Measurements from ENCODE around the gene WNT2.

The WNT2 gene

GRCh38 chr7:117251687-117252086, 71.2 kb downstream of the WNT2 start:
- Histone ChIP-seq H4K20me1 (ENCODE audit: insufficient read depth) (no peaks in the 10 kb centered on the region), H3K27me3 (ENCODE audit: insufficient read depth, low read depth) (no peaks in the 10 kb centered on the region), H3K27ac (no peak overlapping the region), H3K36me3 (ENCODE audit: insufficient read depth) (no peaks in the 10 kb centered on the region), H2AFZ (ENCODE audit: low read depth) (no peak overlapping the region), H3K4me2 (no peak overlapping the region), H3K4me1 (ENCODE audit: low read depth, poor library complexity, severe bottlenecking) (no peaks in the 10 kb centered on the region), H3K9ac (no peak overlapping the region), H3K4me3 (IDR thresholded peaks at IDR 0.05; ENCODE audit: insufficient read depth, low read depth, low read length) (no peak overlapping the region), H3K79me2 (ENCODE audit: insufficient read depth, low read depth) (no peaks in the 10 kb centered on the region)
- no peak for TF ChIP-seq CTCF (conservative IDR thresholded peaks at IDR 0.05; ENCODE audit: low read depth, low read length)

- Histone ChIP-seq H3K9ac (no peak overlapping the region), H3K27me3 (ENCODE audit: insufficient read depth, low read depth) (no peaks in the 10 kb centered on the region), H3K4me3 (IDR thresholded peaks at IDR 0.05; ENCODE audit: insufficient read depth, low read depth, low read length) (no peak overlapping the region), H3K36me3 (ENCODE audit: insufficient read depth) (no peaks in the 10 kb centered on the region), H3K27ac (no peak overlapping the region), H2AFZ (ENCODE audit: low read depth) (no peak overlapping the region), H3K4me1 (ENCODE audit: low read depth, poor library complexity, severe bottlenecking) (no peaks in the 10 kb centered on the region), H4K20me1 (ENCODE audit: insufficient read depth) (no peaks in the 10 kb centered on the region), H3K79me2 (ENCODE audit: insufficient read depth, low read depth) (no peaks in the 10 kb centered on the region), H3K4me2 (no peak overlapping the region)
- TF ChIP-seq CTCF (conservative IDR thresholded peaks at IDR 0.05; ENCODE audit: low read depth, low read length): no peak
Measured at GRCh38 chr7:117250801-117251200, 72.1 kb downstream of the WNT2 start.

DNA sequence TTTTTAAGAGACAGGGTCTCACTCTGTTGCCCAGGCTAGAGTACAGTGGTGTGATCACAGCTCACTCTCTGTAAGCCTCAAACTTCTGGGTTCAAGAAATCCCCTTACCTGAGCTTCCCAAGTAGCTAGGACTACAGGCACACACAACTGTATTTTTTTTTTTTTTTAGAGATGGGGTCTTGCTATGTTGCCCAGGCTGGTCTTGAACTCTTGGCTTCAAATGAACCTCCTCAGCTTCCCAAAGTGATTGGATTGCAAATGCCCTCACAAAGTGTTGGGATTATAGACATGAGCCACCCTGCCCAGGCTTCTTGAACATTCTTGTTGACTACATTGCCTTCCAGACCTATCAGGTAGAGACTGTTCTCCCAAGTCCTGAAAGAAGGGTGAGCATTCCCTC, 72.6 kb downstream of the WNT2 start:
- H2AFZ ChIP-seq (ENCODE audit: low read depth): no peak overlapping the region
- H4K20me1 ChIP-seq (ENCODE audit: insufficient read depth): no peaks in the 10 kb centered on the region
- no peak overlapping the region for H3K4me2 ChIP-seq
- no peaks in the 10 kb centered on the region for H3K79me2 ChIP-seq (ENCODE audit: insufficient read depth, low read depth)
- H3K4me3 ChIP-seq (IDR thresholded peaks at IDR 0.05; ENCODE audit: insufficient read depth, low read depth, low read length): no peak overlapping the region
- H3K27me3 ChIP-seq (ENCODE audit: insufficient read depth, low read depth): no peaks in the 10 kb centered on the region
- H3K36me3 ChIP-seq (ENCODE audit: insufficient read depth): no peaks in the 10 kb centered on the region
- no peak overlapping the region for H3K9ac ChIP-seq
- no peak overlapping the region for H3K27ac ChIP-seq
- no peaks in the 10 kb centered on the region for H3K4me1 ChIP-seq (ENCODE audit: low read depth, poor library complexity, severe bottlenecking)
- no peak for TF ChIP-seq CTCF (conservative IDR thresholded peaks at IDR 0.05; ENCODE audit: low read depth, low read length)

DNA sequence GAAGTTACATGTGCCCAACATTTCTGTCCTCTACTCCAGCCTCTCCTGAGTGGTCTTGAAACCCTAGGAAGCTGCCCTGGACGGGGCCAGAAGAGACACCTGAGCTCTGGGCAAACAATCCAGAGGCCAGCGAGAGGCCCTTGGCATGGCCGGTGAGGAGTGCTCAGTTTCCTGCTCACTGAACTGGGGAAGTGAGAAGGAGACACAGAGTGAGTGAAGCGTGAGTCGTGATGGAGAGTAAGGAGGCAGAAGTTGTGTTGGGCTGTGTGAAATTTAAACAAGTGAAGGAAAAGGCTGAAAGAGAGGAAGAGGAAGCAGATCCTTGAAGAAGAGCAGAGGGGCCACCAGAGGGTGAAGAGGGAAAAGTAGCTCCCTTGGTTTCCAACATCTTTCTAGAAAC, 73.2 kb downstream of the WNT2 start:
- Histone ChIP-seq H3K27ac (no peak overlapping the region), H3K27me3 (ENCODE audit: insufficient read depth, low read depth) (no peaks in the 10 kb centered on the region), H3K4me1 (ENCODE audit: low read depth, poor library complexity, severe bottlenecking) (no peaks in the 10 kb centered on the region), H3K4me2 (no peak overlapping the region), H3K79me2 (ENCODE audit: insufficient read depth, low read depth) (no peaks in the 10 kb centered on the region), H3K36me3 (ENCODE audit: insufficient read depth) (no peaks in the 10 kb centered on the region), H2AFZ (ENCODE audit: low read depth) (no peak overlapping the region), H3K4me3 (IDR thresholded peaks at IDR 0.05; ENCODE audit: insufficient read depth, low read depth, low read length) (no peak overlapping the region), H3K9ac (no peak overlapping the region), H4K20me1 (ENCODE audit: insufficient read depth) (no peaks in the 10 kb centered on the region)
- TF ChIP-seq CTCF (conservative IDR thresholded peaks at IDR 0.05; ENCODE audit: low read depth, low read length): no peak

GRCh38 chr7:117248829-117249228, 74.0 kb downstream of the WNT2 start:
- H3K4me3 ChIP-seq (IDR thresholded peaks at IDR 0.05; ENCODE audit: insufficient read depth, low read depth, low read length): no peak overlapping the region
- H3K79me2 ChIP-seq (ENCODE audit: insufficient read depth, low read depth): no peaks in the 10 kb centered on the region
- no peak overlapping the region for H3K27ac ChIP-seq
- H4K20me1 ChIP-seq (ENCODE audit: insufficient read depth): no peaks in the 10 kb centered on the region
- no peak overlapping the region for H3K9ac ChIP-seq
- no peak overlapping the region for H3K4me2 ChIP-seq
- no peaks in the 10 kb centered on the region for H3K36me3 ChIP-seq (ENCODE audit: insufficient read depth)
- no peaks in the 10 kb centered on the region for H3K4me1 ChIP-seq (ENCODE audit: low read depth, poor library complexity, severe bottlenecking)
- no peak overlapping the region for H2AFZ ChIP-seq (ENCODE audit: low read depth)
- no peak for TF ChIP-seq CTCF (conservative IDR thresholded peaks at IDR 0.05; ENCODE audit: low read depth, low read length)
- no peaks in the 10 kb centered on the region for H3K27me3 ChIP-seq (ENCODE audit: insufficient read depth, low read depth)
